ENCODE measurements around the gene BCL7B.
"Not testable (repeated sequence)": the region's sequence is repeated elsewhere in the genome, so short reads cannot be mapped to it uniquely, and the experiment has no call there.

BCL7B gene

DNA sequence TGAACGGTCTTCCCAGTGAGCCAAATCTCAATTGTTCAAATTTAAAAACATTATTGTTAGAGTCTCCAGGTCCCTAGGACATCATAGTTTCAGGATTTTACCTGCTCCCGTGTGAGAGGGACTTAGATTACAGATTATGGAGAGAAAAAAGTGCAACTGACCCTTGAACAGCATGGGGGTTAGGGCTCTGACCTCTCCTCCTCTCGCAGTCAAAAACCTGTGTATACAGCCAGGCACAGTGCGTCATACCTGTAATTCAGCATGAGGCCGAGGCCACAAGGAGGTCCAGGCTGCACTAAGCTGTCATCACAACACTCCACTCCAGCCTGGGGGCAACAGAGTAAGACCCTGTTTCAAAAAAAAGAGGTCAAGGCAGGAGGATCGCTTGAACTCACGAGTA lies 60.9 kb downstream of the BCL7B start (continued):
- TF ChIP-seq ZBTB11 (tag by site-specific recombination; conservative IDR thresholded peaks at IDR 0.05; ENCODE audit: low read depth): no peak

DNA sequence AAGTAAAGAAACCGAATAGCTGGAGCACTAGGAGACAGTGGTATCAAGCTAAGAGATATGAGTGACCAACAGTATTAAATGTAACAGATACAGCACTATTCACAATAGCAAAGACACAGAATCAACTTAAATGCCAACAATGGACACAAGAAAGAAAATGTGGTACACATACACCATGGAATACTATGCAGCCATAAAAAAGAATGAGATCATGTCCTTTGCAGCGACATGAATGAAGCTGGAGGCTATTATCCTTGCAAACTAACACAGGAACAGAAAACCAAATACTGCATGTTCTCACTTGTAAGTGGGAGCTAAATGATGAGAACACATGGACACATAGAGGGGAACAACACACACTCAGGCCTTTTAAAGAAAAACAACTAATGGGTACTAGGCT lies 62.0 kb downstream of the BCL7B start:
- H3K36me3 ChIP-seq (ENCODE audit: control insufficient read depth in 2 of 2, insufficient read depth in 1 of 2, low read length in 2 of 2): peaks cover 83 to 92% of the 10 kb centered on the region in 2 experiments
- CTCF ChIA-PET: interaction anchor here (0.6 to 0.8 kb wide), 3 partner anchors 9 to 111 kb away, joined by 3 to 4 read pairs (median 3); no protein-coding TSS in a partner anchor
- H3K27ac ChIP-seq (ENCODE audit: extremely low read depth, low read depth, low read length); H3K9me3 ChIP-seq (ENCODE audit: control insufficient read depth, insufficient read depth, low read depth, low read length); H3K4me1 ChIP-seq (ENCODE audit: control insufficient read depth, insufficient read depth, low read length); H3K4me3 ChIP-seq (ENCODE audit: low read depth, low read length); POLR2A ChIA-PET: not testable (repeated sequence)
- peak; percentile 89 for TF ChIP-seq ZNF280D (tag by site-specific recombination; IDR thresholded peaks at IDR 0.05)
- TF ChIP-seq, protein P1, sequence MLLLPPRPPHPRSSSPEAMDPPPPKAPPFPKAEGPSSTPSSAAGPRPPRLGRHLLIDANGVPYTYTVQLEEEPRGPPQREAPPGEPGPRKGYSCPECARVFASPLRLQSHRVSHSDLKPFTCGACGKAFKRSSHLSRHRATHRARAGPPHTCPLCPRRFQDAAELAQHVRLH (tag by site-specific recombination; IDR thresholded peaks at IDR 0.05): peak; percentile 59; the same call in 1 of the 2 replicates
- TF ChIP-seq ZNF146 (tag by site-specific recombination; IDR thresholded peaks at IDR 0.05): peak; percentile 99

DNA sequence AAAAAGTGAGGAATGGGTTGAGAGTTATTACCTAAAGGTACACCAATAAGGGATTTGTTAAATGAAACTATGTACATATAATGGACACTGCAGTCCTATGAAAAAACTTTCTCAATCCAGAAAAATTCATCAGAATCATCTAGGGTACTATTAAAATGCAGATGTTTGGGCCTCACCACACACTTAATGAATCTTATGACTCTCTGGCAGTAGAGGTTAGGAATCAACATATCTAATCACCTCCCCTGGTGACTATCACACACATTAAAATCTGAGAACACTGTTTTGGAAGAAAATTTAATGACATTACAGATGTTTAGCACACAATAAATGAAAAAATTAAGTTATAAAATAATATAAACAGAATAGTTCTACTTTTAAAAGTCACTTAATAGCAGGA lies 67.5 kb downstream of the BCL7B start:
- Histone ChIP-seq H3K36me3 (ENCODE audit: control insufficient read depth in 2 of 2, insufficient read depth in 1 of 2, low read length in 2 of 2) (peaks cover 84 to 91% of the 10 kb centered on the region in 2 experiments), H3K9me3 (ENCODE audit: control insufficient read depth, insufficient read depth, low read depth, low read length) (no peaks in the 10 kb centered on the region), H3K4me1 (ENCODE audit: control insufficient read depth, insufficient read depth, low read length) (no peaks in the 10 kb centered on the region), H3K4me3 (ENCODE audit: low read depth, low read length) (no peak overlapping the region), H3K27ac (ENCODE audit: extremely low read depth, low read depth, low read length) (no peak overlapping the region)
- no peak for TF ChIP-seq ZNF138 (tag by site-specific recombination; IDR thresholded peaks at IDR 0.05; ENCODE audit: borderline replicate concordance)
- TF ChIP-seq ZNF704 (tag by site-specific recombination; IDR thresholded peaks at IDR 0.05): no peak
- TF ChIP-seq, protein P2, sequence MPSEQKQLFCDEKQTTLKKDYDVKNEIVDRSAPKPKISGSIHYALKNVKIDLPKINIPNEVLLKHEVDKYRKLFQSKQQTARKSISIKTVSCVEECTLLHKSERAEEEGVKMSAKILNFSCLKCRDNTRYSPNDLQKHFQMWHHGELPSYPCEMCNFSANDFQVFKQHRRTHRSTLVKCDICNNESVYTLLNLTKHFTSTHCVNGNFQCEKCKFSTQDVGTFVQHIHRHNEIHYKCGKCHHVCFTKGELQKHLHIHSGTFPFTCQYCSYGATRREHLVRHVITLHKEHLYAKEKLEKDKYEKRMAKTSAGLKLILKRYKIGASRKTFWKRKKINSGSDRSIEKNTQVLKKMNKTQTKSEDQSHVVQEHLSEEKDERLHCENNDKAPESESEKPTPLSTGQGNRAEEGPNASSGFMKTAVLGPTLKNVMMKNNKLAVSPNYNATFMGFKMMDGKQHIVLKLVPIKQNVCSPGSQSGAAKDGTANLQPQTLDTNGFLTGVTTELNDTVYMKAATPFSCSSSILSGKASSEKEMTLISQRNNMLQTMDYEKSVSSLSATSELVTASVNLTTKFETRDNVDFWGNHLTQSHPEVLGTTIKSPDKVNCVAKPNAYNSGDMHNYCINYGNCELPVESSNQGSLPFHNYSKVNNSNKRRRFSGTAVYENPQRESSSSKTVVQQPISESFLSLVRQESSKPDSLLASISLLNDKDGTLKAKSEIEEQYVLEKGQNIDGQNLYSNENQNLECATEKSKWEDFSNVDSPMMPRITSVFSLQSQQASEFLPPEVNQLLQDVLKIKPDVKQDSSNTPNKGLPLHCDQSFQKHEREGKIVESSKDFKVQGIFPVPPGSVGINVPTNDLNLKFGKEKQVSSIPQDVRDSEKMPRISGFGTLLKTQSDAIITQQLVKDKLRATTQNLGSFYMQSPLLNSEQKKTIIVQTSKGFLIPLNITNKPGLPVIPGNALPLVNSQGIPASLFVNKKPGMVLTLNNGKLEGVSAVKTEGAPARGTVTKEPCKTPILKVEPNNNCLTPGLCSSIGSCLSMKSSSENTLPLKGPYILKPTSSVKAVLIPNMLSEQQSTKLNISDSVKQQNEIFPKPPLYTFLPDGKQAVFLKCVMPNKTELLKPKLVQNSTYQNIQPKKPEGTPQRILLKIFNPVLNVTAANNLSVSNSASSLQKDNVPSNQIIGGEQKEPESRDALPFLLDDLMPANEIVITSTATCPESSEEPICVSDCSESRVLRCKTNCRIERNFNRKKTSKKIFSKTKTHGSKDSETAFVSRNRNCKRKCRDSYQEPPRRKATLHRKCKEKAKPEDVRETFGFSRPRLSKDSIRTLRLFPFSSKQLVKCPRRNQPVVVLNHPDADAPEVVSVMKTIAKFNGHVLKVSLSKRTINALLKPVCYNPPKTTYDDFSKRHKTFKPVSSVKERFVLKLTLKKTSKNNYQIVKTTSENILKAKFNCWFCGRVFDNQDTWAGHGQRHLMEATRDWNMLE (tag by site-specific recombination; conservative IDR thresholded peaks at IDR 0.05; ENCODE audit: low read depth): no peak
- TF ChIP-seq ZNF350 (tag by site-specific recombination; IDR thresholded peaks at IDR 0.05): no peak
- TF ChIP-seq FEZF1 (tag by site-specific recombination; IDR thresholded peaks at IDR 0.05): no peak
- TF ChIP-seq ZBTB20 (tag by site-specific recombination; IDR thresholded peaks at IDR 0.05): no peak
- TF ChIP-seq ZBTB7A (tag by site-specific recombination; IDR thresholded peaks at IDR 0.05; ENCODE audit: low read depth): no peak
- no peak for TF ChIP-seq ZNF776 (tag by site-specific recombination; IDR thresholded peaks at IDR 0.05; ENCODE audit: borderline replicate concordance)
- no peak for TF ChIP-seq ZBTB8A (tag by site-specific recombination; IDR thresholded peaks at IDR 0.05)
- POLR2A ChIA-PET: interaction anchor here (0.6 to 1.3 kb wide), 2 partner anchors 33 to 107 kb away, joined by 3 to 5 read pairs; partner anchors contain the start of gene BAZ1B
- CTCF ChIA-PET: interaction anchor here (0.6 to 1.0 kb wide), 2 partner anchors 16 to 38 kb away, joined by 3 read pairs; no protein-coding TSS in a partner anchor
